ENCODE measurements around the gene TMEM51. TPM values are rescaled to one million over a fixed set of nuclear protein-coding genes. Genes with fewer than 3 reads are reported as not detected.
A peak's percentile ranks its signal among the peaks of the same experiment; 100 is the strongest.

Gene TMEM51
- total and polyA plus RNA-seq, 9 of the 15 experiments (the other 6 are each of a cell fraction or from before 2014, with no cell fraction given) = 0.06 to 1.4 (median 0.58) TPM

DNA sequence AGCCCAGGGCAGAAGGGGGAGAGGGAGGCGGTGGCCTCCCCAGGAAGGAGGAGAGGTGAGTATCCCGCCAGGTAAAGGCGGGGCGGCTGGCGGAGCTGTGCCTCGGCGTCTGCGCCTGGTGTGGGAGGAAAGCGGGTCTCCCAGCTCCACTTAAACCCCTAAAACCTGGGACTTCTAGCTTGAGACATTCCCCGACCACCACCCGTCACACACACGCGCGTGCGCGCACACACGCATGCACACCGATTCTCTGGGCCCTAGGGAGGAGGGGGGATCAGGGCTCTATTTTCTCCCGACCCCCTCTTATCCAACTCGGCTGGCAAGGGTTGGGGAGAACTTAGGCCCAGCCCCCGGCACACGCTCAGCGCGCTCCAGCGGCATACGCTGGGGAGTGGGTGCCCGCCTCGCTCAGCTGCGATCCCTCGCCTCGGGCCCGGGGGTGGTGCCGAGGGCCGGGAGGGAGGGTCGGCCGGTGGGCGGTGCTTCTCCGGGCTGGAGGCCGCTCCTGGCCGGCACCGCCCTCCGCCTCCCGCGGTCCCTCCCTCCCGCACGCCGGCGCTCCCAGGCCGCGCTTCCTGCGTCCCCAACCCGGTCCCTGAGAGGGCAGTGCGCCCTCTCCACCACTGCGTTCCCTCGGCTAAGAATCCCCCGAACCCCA, at the start of gene TMEM51 (continued):
- TF ChIP-seq KLF6 (CRISPR knock-in tag; IDR thresholded peaks at IDR 0.05; ENCODE audit: borderline replicate concordance) = no peak
- TF ChIP-seq ZNF253 (CRISPR knock-in tag; conservative IDR thresholded peaks at IDR 0.05) = no peak
- TF ChIP-seq, protein P1, sequence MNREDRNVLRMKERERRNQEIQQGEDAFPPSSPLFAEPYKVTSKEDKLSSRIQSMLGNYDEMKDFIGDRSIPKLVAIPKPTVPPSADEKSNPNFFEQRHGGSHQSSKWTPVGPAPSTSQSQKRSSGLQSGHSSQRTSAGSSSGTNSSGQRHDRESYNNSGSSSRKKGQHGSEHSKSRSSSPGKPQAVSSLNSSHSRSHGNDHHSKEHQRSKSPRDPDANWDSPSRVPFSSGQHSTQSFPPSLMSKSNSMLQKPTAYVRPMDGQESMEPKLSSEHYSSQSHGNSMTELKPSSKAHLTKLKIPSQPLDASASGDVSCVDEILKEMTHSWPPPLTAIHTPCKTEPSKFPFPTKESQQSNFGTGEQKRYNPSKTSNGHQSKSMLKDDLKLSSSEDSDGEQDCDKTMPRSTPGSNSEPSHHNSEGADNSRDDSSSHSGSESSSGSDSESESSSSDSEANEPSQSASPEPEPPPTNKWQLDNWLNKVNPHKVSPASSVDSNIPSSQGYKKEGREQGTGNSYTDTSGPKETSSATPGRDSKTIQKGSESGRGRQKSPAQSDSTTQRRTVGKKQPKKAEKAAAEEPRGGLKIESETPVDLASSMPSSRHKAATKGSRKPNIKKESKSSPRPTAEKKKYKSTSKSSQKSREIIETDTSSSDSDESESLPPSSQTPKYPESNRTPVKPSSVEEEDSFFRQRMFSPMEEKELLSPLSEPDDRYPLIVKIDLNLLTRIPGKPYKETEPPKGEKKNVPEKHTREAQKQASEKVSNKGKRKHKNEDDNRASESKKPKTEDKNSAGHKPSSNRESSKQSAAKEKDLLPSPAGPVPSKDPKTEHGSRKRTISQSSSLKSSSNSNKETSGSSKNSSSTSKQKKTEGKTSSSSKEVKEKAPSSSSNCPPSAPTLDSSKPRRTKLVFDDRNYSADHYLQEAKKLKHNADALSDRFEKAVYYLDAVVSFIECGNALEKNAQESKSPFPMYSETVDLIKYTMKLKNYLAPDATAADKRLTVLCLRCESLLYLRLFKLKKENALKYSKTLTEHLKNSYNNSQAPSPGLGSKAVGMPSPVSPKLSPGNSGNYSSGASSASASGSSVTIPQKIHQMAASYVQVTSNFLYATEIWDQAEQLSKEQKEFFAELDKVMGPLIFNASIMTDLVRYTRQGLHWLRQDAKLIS (CRISPR knock-in tag; IDR thresholded peaks at IDR 0.05) = 0 out of 2 replicates have a peak, but pooled peaks have one; percentile 55
- TF ChIP-seq KAT7 (CRISPR knock-in tag; IDR thresholded peaks at IDR 0.05; ENCODE audit: borderline replicate concordance) = 0 out of 2 replicates have a peak, but pooled peaks have one; percentile 34
- TF ChIP-seq ZFX (CRISPR knock-in tag; IDR thresholded peaks at IDR 0.05) = peak; percentile 42
- TF ChIP-seq RBM39 (optimal IDR thresholded peaks at IDR 0.05; ENCODE audit: low read depth, low read length) = no peak
- TF ChIP-seq MITF (IDR thresholded peaks at IDR 0.05) = no peak
- no peak for TF ChIP-seq ZNF408 (CRISPR knock-in tag; IDR thresholded peaks at IDR 0.05; ENCODE audit: low read depth)
- TF ChIP-seq MCM5 (IDR thresholded peaks at IDR 0.05; ENCODE audit: low read depth) = no peak
- TF ChIP-seq NFXL1 (CRISPR knock-in tag; IDR thresholded peaks at IDR 0.05) = no peak
- peak; percentile 9; the same call in 1 of the 2 replicates for TF ChIP-seq STAG1 (CRISPR knock-in tag; IDR thresholded peaks at IDR 0.05; ENCODE audit: borderline replicate concordance)
- TF ChIP-seq PCBP1 (IDR thresholded peaks at IDR 0.05; ENCODE audit: low read depth, low read length, poor library complexity, severe bottlenecking) = peak; percentile 37
- TF ChIP-seq, protein P2, sequence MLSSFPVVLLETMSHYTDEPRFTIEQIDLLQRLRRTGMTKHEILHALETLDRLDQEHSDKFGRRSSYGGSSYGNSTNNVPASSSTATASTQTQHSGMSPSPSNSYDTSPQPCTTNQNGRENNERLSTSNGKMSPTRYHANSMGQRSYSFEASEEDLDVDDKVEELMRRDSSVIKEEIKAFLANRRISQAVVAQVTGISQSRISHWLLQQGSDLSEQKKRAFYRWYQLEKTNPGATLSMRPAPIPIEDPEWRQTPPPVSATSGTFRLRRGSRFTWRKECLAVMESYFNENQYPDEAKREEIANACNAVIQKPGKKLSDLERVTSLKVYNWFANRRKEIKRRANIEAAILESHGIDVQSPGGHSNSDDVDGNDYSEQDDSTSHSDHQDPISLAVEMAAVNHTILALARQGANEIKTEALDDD (IDR thresholded peaks at IDR 0.05) = no peak
- TF ChIP-seq THRA (IDR thresholded peaks at IDR 0.05) = no peak
- TF ChIP-seq ZNF217 (CRISPR knock-in tag; IDR thresholded peaks at IDR 0.05) = no peak
- peak; percentile 95; the same call in 1 of the 2 replicates for TF ChIP-seq EZH2 (IDR thresholded peaks at IDR 0.05; ENCODE audit: borderline replicate concordance, low read depth, low read length)
- no peak for TF ChIP-seq POLR2G (IDR thresholded peaks at IDR 0.05; ENCODE audit: low read depth, low read length)
